ENCODE results near the gene PRCC.

DNA sequence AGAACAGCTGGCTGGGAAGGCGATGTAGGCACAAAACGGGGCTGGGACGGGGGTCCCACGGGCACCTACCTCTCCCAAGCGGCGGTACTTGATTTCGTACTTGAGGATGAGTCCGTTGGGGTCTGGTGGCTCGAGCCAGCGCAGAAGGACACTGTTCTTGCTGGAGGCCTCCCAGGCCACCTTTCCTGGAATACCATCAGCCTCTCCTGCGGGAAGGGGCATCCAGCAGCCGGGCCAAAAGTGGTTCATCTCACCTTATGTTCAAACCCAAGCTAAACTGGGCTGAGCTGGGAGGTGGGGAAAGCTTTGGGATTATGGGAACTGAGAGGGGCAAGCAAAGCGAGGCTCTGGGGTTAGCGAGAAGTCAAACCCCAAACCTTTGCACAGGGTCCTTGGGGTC, 77.3 kb downstream of the PRCC start:
- TF ChIP-seq, protein P1, sequence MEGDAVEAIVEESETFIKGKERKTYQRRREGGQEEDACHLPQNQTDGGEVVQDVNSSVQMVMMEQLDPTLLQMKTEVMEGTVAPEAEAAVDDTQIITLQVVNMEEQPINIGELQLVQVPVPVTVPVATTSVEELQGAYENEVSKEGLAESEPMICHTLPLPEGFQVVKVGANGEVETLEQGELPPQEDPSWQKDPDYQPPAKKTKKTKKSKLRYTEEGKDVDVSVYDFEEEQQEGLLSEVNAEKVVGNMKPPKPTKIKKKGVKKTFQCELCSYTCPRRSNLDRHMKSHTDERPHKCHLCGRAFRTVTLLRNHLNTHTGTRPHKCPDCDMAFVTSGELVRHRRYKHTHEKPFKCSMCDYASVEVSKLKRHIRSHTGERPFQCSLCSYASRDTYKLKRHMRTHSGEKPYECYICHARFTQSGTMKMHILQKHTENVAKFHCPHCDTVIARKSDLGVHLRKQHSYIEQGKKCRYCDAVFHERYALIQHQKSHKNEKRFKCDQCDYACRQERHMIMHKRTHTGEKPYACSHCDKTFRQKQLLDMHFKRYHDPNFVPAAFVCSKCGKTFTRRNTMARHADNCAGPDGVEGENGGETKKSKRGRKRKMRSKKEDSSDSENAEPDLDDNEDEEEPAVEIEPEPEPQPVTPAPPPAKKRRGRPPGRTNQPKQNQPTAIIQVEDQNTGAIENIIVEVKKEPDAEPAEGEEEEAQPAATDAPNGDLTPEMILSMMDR (IDR thresholded peaks at IDR 0.05): no peak
- TF ChIP-seq POLR2A (IDR thresholded peaks at IDR 0.05) (no peak), EP300 (IDR thresholded peaks at IDR 0.05) (no peak)
